Type B pancreatic cell (in vitro differentiated cells): ENCODE data around the gene STK33. TPM values are rescaled to one million over a fixed set of nuclear protein-coding genes. Genes with fewer than 3 reads are reported as not detected.
A peak's percentile ranks its signal among the peaks of the same experiment; 100 is the strongest.

ENCODE experiments used
- DNase-seq: peaks from one replicate; pipeline ENCODE4 v3.0.0; 2021; ENCODE audit warnings: mixed read lengths; ENCODE audit not compliant: unreplicated experiment; ENCODE audit errors: extremely low spot score
- H3K27ac Mint-ChIP-seq: 2 replicates; pipeline ENCODE4 v1.8.0; 2021; ENCODE audit warnings: mild to moderate bottlenecking, mixed read lengths
- H3K27me3 Mint-ChIP-seq: 2 replicates; pipeline ENCODE4 v1.8.0; 2021; ENCODE audit warnings: mixed read lengths
- H3K36me3 Mint-ChIP-seq: 2 replicates; pipeline ENCODE4 v1.8.0; 2021; ENCODE audit warnings: mixed read lengths
- H3K4me1 Mint-ChIP-seq: one replicate; pipeline ENCODE4 v1.8.0; 2021; ENCODE audit warnings: mixed read lengths; ENCODE audit not compliant: unreplicated experiment
- H3K4me3 Mint-ChIP-seq: 2 replicates; pipeline ENCODE4 v1.8.0; 2021; ENCODE audit warnings: mild to moderate bottlenecking, mixed read lengths
- H3K9me3 Mint-ChIP-seq: 2 replicates; pipeline ENCODE4 v1.8.0; 2021; ENCODE audit warnings: mixed read lengths
- total RNA-seq: library from RNA; stranded (reverse); gene quantifications from 2 replicates; pipeline ENCODE4 v1.2.1, GENCODE V29; 2021; ENCODE audit warnings: low replicate concordance
- TF ChIP-seq, protein P1 (sequence below): fragments of 200-600 bp; sonication (generic); conservative IDR thresholded peaks from 2 replicates; pipeline ENCODE4 v1.5.0; 2021; ENCODE audit warnings: antibody characterized with exemption, mild to moderate bottlenecking

Gene STK33
- total RNA-seq, 1 donor from 2014 or later, result 20.3 TPM

- DNase-seq, result no peak
- peak overlapping the region; percentile 68 for H3K4me3 Mint-ChIP-seq
- no peaks in the 10 kb centered on the region for H3K9me3 Mint-ChIP-seq
- peak overlapping the region; percentile 36 for H3K27ac Mint-ChIP-seq
- peaks cover 5% of the 10 kb centered on the region for H3K27me3 Mint-ChIP-seq
- no peaks in the 10 kb centered on the region for H3K36me3 Mint-ChIP-seq
- TF ChIP-seq, protein P1, sequence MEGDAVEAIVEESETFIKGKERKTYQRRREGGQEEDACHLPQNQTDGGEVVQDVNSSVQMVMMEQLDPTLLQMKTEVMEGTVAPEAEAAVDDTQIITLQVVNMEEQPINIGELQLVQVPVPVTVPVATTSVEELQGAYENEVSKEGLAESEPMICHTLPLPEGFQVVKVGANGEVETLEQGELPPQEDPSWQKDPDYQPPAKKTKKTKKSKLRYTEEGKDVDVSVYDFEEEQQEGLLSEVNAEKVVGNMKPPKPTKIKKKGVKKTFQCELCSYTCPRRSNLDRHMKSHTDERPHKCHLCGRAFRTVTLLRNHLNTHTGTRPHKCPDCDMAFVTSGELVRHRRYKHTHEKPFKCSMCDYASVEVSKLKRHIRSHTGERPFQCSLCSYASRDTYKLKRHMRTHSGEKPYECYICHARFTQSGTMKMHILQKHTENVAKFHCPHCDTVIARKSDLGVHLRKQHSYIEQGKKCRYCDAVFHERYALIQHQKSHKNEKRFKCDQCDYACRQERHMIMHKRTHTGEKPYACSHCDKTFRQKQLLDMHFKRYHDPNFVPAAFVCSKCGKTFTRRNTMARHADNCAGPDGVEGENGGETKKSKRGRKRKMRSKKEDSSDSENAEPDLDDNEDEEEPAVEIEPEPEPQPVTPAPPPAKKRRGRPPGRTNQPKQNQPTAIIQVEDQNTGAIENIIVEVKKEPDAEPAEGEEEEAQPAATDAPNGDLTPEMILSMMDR, result no peak
- peaks cover 17% of the 10 kb centered on the region for H3K4me1 Mint-ChIP-seq
Observed at GRCh38 chr11:8354622-8355415, 239.2 kb downstream of the STK33 start.

- TF ChIP-seq, protein P1, result no peak
- no peaks in the 10 kb centered on the region for H3K36me3 Mint-ChIP-seq
- no peak overlapping the region for H3K4me3 Mint-ChIP-seq
- peaks cover 5% of the 10 kb centered on the region for H3K27me3 Mint-ChIP-seq
- H3K27ac Mint-ChIP-seq, result no peak overlapping the region
- no peak for DNase-seq
- no peaks in the 10 kb centered on the region for H3K9me3 Mint-ChIP-seq
- peaks cover 17% of the 10 kb centered on the region for H3K4me1 Mint-ChIP-seq
Observed at GRCh38 chr11:8352876-8353505, 241.0 kb downstream of the STK33 start.

- H3K4me3 Mint-ChIP-seq, result no peak overlapping the region
Observed at GRCh38 chr11:8352103-8352875, 241.7 kb downstream of the STK33 start.

DNA sequence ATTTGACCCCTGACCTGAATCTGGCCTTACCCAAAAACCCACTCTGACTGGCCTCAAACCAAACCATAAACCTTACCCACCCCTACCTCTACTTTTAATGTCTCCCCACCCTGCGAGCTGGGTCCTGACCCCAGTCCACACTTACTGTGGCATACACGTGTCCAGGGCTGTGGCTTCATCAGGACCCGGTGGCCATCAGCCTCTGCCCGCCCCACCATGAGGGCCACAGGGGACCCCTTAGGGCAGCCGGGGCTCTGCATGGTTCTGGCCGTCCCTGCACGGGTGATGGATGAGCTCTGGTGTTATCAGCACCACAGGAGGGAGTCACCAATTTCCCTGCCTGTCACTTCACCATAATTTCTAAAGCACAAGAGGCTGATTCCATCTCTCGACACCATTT, 242.8 kb downstream of the STK33 start:
- peaks cover 17% of the 10 kb centered on the region for H3K4me1 Mint-ChIP-seq
- DNase-seq, result no peak
- no peak overlapping the region for H3K27ac Mint-ChIP-seq
- no peaks in the 10 kb centered on the region for H3K36me3 Mint-ChIP-seq
- no peaks in the 10 kb centered on the region for H3K9me3 Mint-ChIP-seq
- no peak overlapping the region for H3K4me3 Mint-ChIP-seq
- TF ChIP-seq, protein P1, result no peak
- H3K27me3 Mint-ChIP-seq, result peaks cover 5% of the 10 kb centered on the region

More at GRCh38 chr11:8352103-8352875, 241.7 kb downstream of the STK33 start:
- Mint-ChIP-seq H3K27me3 (peaks cover 5% of the 10 kb centered on the region), H3K36me3 (no peaks in the 10 kb centered on the region), H3K9me3 (no peaks in the 10 kb centered on the region), H3K4me1 (peaks cover 17% of the 10 kb centered on the region), H3K27ac (no peak overlapping the region)
- no peak for DNase-seq
- TF ChIP-seq, protein P1, result no peak

DNA sequence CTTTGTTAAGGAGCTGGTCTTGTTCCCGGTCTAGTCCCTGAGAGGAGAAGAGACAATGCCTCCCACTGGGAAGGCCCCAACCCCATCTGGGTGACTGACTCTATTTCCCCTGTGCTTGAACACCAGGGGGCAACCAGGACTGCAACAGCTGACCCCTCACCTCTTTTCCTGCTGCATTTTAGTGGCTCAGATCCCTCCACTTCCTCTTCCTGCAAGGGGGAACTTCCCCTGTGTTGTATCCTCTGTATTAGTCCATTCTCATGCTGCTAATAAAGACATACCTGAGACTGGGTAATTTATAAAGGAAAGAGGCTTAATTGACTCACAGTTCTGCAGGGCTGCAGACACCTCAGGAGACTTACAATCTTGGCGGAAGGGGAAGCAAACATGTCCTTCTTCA, 246.1 kb downstream of the STK33 start:
- TF ChIP-seq, protein P1, result no peak
- H3K4me3 Mint-ChIP-seq, result no peak overlapping the region
- H3K4me1 Mint-ChIP-seq, result no peaks in the 10 kb centered on the region
- no peak for DNase-seq
- H3K9me3 Mint-ChIP-seq, result no peaks in the 10 kb centered on the region
- peaks cover 6% of the 10 kb centered on the region for H3K27me3 Mint-ChIP-seq
- no peak overlapping the region for H3K27ac Mint-ChIP-seq
- H3K36me3 Mint-ChIP-seq, result no peaks in the 10 kb centered on the region
